GM06990 (cell line): ENCODE data around the gene VAT1L.
A peak's percentile ranks its signal among the peaks of the same experiment; 100 is the strongest.

ENCODE experiments used
- DNase-seq: peaks from one replicate; pipeline ENCODE4 v3.0.0-alpha.2; 2011; ENCODE audit not compliant: insufficient read length; ENCODE audit errors: extremely low read depth
- H3K27me3 ChIP-seq: replicated peaks from 2 replicates; pipeline ENCODE4 v1.6.0; 2011; ENCODE audit warnings: low read length; ENCODE audit not compliant: control insufficient read depth, insufficient read depth
- H3K36me3 ChIP-seq: 2 replicates; pipeline ENCODE4 v1.5.1; 2011; ENCODE audit warnings: low read length; ENCODE audit not compliant: control insufficient read depth, insufficient read depth
- H3K4me3 ChIP-seq: replicated peaks from 2 replicates; pipeline ENCODE4 v1.5.1; 2011; ENCODE audit warnings: low read depth, mild to moderate bottlenecking, control low read depth, low read length
- TF ChIP-seq, protein P1 (sequence below): IDR thresholded peaks from 2 replicates; pipeline ENCODE4 v1.5.1; 2011; ENCODE audit warnings: low read length, control low read depth, mild to moderate bottlenecking, inconsistent platforms; ENCODE audit not compliant: insufficient read depth, poor library complexity, severe bottlenecking

VAT1L gene

GRCh38 chr16:78004517-78004916 lies 216.2 kb downstream of the VAT1L start:
- Histone ChIP-seq H3K27me3 (no peaks in the 10 kb centered on the region; the same call in 1 of the 2 replicates), H3K36me3 (no peaks in the 10 kb centered on the region), H3K4me3 (no peak overlapping the region)
- TF ChIP-seq, protein P1, sequence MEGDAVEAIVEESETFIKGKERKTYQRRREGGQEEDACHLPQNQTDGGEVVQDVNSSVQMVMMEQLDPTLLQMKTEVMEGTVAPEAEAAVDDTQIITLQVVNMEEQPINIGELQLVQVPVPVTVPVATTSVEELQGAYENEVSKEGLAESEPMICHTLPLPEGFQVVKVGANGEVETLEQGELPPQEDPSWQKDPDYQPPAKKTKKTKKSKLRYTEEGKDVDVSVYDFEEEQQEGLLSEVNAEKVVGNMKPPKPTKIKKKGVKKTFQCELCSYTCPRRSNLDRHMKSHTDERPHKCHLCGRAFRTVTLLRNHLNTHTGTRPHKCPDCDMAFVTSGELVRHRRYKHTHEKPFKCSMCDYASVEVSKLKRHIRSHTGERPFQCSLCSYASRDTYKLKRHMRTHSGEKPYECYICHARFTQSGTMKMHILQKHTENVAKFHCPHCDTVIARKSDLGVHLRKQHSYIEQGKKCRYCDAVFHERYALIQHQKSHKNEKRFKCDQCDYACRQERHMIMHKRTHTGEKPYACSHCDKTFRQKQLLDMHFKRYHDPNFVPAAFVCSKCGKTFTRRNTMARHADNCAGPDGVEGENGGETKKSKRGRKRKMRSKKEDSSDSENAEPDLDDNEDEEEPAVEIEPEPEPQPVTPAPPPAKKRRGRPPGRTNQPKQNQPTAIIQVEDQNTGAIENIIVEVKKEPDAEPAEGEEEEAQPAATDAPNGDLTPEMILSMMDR: no peak
- no peak for DNase-seq

DNA sequence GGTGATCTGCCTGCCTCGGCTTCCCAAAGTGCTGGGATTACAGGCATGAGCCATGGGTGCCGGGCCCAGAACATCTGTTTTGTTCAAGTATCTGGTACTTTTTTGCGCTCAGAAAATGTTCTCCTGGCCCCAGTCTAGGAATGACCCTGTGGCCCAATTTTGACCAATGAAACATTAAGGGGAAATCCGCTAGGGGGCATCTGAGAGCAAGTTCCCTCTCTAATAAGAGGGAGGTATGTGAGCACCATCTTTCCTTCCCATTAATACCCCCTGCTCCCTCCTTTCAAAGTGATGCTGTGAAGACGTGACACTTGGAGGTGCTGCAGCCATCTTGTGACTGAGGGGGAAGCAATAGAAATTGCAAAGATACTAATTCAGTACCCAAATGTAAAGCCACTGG lies 217.5 kb downstream of the VAT1L start:
- no peak for DNase-seq
- no peaks in the 10 kb centered on the region; the same call in 1 of the 2 replicates for H3K27me3 ChIP-seq
- H3K4me3 ChIP-seq: no peak overlapping the region
- no peaks in the 10 kb centered on the region for H3K36me3 ChIP-seq
- TF ChIP-seq, protein P1: peak; percentile 57

DNA sequence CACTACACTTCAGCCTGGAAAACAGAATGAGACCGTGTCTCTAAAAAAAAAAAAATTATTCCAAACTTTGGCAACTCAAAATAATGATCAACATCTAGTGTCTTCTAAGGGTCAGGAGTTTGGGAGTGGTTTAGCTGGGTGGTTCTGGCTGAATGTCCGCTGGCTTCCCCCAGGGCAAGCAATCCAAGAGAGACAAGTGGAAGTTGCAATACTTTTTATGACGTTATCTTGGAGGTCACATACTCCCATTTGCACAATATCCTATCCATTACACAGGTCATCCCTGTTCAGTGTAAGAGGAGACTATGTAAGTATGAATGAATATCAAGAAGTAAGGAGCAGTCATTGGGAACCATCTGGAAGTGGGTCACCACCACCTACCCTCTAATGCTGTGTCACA lies 218.8 kb downstream of the VAT1L start:
- TF ChIP-seq, protein P1: no peak
- H3K27me3 ChIP-seq: no peaks in the 10 kb centered on the region; the same call in 1 of the 2 replicates
- no peak for DNase-seq
- H3K4me3 ChIP-seq: no peak overlapping the region
- H3K36me3 ChIP-seq: no peaks in the 10 kb centered on the region

GRCh38 chr16:78022347-78023060 lies 234.1 kb downstream of the VAT1L start, which contains the start of gene CLEC3A:
TSS of gene CLEC3A (plus strand) at chr16:78022548. CDS start at chr16:78022627, 79 bp downstream.
- Histone ChIP-seq H3K36me3 (no peaks in the 10 kb centered on the region), H3K4me3 (no peak within 1 kb of the TSS), H3K27me3 (no peaks in the 10 kb centered on the region)
- TF ChIP-seq, protein P1: no peak
- DNase-seq: no peak

- H3K27me3 ChIP-seq: no peaks in the 10 kb centered on the region
- TF ChIP-seq, protein P1: no peak
- no peak overlapping the region for H3K4me3 ChIP-seq
- no peak for DNase-seq
- H3K36me3 ChIP-seq: no peaks in the 10 kb centered on the region
These were observed 235.8 kb downstream of the VAT1L start for GRCh38 chr16:78024159-78024558.

DNA sequence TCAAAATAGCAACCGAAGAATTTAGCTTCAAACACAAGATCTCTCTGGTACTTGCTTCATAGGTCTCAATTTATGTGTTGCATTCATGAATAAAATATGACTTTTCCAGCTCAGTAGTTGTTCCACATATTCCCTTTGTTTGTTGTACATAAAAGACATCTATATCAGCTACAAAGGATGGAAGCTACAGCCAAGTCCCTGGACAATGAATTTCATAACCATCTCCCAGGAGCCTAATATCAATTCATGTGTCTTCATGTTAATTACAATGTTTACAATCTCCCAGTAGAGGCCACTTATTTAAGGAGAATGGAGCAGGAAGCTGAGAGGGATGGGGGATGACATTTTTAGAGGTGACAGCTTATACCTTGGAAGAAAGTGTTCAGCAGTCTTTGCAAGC lies 237.3 kb downstream of the VAT1L start:
- DNase-seq: no peak
- TF ChIP-seq, protein P1: no peak
- no peaks in the 10 kb centered on the region for H3K27me3 ChIP-seq
- H3K4me3 ChIP-seq: no peak overlapping the region
- H3K36me3 ChIP-seq: no peaks in the 10 kb centered on the region
